Ovary (tissue), 3 donors: ENCODE data around the gene SRM.

Experiments
- CTCF ChIP-seq, 3 donors: fragments of 450-650 bp in 2 of 3; fragments of 200-600 bp in 1 of 3; IDR thresholded peaks; one replicate each; pipeline versions ENCODE4 v1.5.1 to v1.8.0; 2016 to 2022; ENCODE audit warnings: antibody characterized with exemption in 3 of 3, mild to moderate bottlenecking in 1 of 3
- EP300 ChIP-seq: sonication (generic); formaldehyde crosslinking; IDR thresholded peaks from one replicate; pipeline ENCODE4 v1.6.1; 2017; ENCODE audit warnings: antibody characterized with exemption
- donor health status: DM: no; HTN: no; CAD: no.

- TF ChIP-seq CTCF (IDR thresholded peaks at IDR 0.05) (no peak), EP300 (no peak)
Observed at GRCh38 chr1:11052839-11053757, 6.7 kb downstream of the SRM start.
